RWPE2 (cell line): ENCODE data around the gene HELZ.
"Not testable (repeated sequence)": the region's sequence is repeated elsewhere in the genome, so short reads cannot be mapped to it uniquely, and the experiment has no call there.

Experiments
- ATAC-seq: fragments of 200-7000 bp; cut with Tn5 transposase; 3 replicates; pipeline ENCODE4 v1.9.1; 2021; ENCODE audit warnings: low read depth
- DNase-seq: peaks from one replicate; pipeline ENCODE4 v3.0.0-alpha.2; 2020; ENCODE audit warnings: low spot score
- H3K27ac ChIP-seq: fragments of 450-650 bp; 2 replicates; pipeline ENCODE4 v1.5.1; 2017; ENCODE audit warnings: mild to moderate bottlenecking; ENCODE audit not compliant: poor library complexity, severe bottlenecking
- H3K27me3 ChIP-seq: fragments of 250-450 bp; sonication (Bioruptor Pico); 2 replicates; pipeline ENCODE4 v1.5.1; 2021; ENCODE audit warnings: mild to moderate bottlenecking, moderate library complexity; ENCODE audit not compliant: insufficient read depth, poor library complexity, severe bottlenecking
- H3K36me3 ChIP-seq: fragments of 250-450 bp; sonication (Bioruptor Pico); 2 replicates; pipeline ENCODE4 v1.5.1; 2020; ENCODE audit warnings: low read depth, mild to moderate bottlenecking, moderate library complexity
- H3K4me1 ChIP-seq: fragments of 250-450 bp; sonication (Bioruptor Pico); 2 replicates; pipeline ENCODE4 v1.5.1; 2021; ENCODE audit warnings: mild to moderate bottlenecking, moderate library complexity; ENCODE audit not compliant: insufficient read depth, poor library complexity, severe bottlenecking
- H3K4me3 ChIP-seq: fragments of 250-450 bp; sonication (Bioruptor Pico); 2 replicates; pipeline ENCODE4 v1.5.1; 2021; ENCODE audit warnings: mild to moderate bottlenecking, moderate library complexity; ENCODE audit not compliant: severe bottlenecking
- H3K9me3 ChIP-seq: fragments of 250-450 bp; sonication (Bioruptor Pico); 2 replicates; pipeline ENCODE4 v1.5.1; 2021; ENCODE audit warnings: mild to moderate bottlenecking, moderate library complexity; ENCODE audit not compliant: severe bottlenecking
- TF ChIP-seq, protein P1 (sequence below): fragments of 450-650 bp; IDR thresholded peaks from one replicate; pipeline ENCODE4 v1.5.1; 2017; ENCODE audit warnings: mild to moderate bottlenecking, moderate library complexity; ENCODE audit not compliant: poor library complexity, severe bottlenecking

Gene HELZ

DNA sequence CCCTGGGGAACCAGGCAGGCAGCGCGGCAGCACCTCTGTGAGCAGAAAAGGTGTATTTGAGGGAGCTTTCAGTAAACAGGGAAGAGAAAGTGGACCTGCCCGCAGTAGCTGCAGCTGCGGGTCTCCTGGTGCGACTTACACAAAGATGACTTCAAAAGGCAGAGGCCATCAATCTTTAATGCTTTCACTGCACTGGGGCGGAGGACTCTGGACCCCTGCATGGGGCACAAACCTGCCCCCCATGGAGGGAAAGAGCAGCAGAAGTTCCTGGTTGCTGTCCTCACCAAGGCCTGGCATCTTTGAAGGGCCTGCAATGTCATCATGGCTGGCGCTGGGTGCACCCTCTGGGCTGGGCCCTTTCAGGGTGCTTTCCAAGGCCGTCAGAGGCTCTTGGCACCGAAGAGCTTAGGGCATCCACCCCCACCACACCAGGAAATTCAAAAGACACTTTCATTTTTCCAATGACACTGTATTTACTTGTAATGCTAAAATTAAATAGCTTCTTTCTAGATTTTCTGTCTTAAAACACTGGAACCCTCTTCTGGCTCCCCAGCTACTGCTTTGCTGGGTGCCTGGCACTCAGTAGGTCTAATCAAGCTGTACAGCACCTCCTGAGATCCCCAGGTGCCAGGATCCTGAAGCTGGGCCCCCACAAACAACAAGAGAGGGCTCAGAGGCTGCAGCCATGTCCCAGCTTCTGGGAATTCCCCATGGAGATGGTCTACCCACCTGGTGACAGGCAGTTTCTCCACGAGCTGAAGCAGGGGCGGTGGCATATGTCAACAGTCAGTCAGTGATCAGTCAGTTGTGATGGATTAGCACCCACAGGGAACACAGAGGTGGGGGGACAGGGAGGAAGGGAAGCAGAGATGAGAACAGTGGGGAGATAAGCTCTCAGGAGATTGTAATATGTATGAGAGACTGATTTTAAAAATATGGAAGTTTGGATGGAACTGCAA lies 202.8 kb downstream of the HELZ start:
- Histone ChIP-seq H3K36me3 (no peaks in the 10 kb centered on the region), H3K9me3 (no peaks in the 10 kb centered on the region), H3K4me1 (no peaks in the 10 kb centered on the region), H3K27ac (no peak overlapping the region), H3K27me3 (no peaks in the 10 kb centered on the region), H3K4me3 (no peak overlapping the region)
- ATAC-seq (no peak), DNase-seq (no peak)
- TF ChIP-seq, protein P1, sequence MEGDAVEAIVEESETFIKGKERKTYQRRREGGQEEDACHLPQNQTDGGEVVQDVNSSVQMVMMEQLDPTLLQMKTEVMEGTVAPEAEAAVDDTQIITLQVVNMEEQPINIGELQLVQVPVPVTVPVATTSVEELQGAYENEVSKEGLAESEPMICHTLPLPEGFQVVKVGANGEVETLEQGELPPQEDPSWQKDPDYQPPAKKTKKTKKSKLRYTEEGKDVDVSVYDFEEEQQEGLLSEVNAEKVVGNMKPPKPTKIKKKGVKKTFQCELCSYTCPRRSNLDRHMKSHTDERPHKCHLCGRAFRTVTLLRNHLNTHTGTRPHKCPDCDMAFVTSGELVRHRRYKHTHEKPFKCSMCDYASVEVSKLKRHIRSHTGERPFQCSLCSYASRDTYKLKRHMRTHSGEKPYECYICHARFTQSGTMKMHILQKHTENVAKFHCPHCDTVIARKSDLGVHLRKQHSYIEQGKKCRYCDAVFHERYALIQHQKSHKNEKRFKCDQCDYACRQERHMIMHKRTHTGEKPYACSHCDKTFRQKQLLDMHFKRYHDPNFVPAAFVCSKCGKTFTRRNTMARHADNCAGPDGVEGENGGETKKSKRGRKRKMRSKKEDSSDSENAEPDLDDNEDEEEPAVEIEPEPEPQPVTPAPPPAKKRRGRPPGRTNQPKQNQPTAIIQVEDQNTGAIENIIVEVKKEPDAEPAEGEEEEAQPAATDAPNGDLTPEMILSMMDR: no peak

DNA sequence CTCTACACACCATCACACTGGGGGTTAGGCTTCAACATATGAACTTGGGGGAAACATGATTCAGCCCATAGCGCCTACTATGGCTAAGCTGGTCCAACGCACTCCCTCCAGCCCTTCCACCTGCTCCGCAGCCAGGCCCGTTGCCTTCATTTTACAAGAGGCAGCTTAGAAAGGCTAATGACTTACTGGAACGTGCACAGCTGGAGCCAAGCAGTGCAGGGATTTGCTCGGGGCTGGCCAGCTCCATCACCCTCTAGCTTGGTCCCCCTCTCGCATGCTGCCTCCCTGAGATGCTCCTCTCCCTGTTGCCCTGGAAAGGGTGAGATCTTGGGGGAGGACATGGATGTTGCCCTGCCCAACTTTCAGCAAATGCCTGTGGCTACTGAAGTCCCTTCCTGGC lies 203.5 kb downstream of the HELZ start:
- Histone ChIP-seq H3K4me1 (no peaks in the 10 kb centered on the region), H3K4me3 (no peak overlapping the region), H3K9me3 (no peaks in the 10 kb centered on the region), H3K36me3 (no peaks in the 10 kb centered on the region), H3K27ac (no peak overlapping the region), H3K27me3 (no peaks in the 10 kb centered on the region)
- TF ChIP-seq, protein P1: no peak
- DNase-seq (no peak), ATAC-seq (no peak)

DNA sequence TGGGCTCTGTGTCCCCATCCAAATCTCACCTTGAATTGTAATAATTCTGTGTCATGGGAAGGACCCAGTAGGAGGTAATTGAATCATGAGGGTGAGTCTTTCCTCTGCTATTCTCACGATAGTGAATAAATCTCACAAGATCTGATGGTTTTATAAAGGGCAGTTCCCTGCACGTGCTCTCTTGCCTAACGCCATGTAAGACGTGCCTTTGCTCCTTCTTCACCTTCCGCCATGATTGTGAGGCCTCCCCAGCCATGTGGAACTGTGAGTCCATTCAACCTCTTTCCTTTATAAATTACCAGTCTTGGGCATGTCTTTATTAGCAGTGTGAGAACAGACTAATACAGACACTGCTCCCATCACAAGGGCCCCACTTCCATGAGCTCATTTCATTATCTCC lies 203.9 kb downstream of the HELZ start:
- not testable (repeated sequence) for H3K27ac ChIP-seq, H3K27me3 ChIP-seq, H3K36me3 ChIP-seq, DNase-seq, H3K9me3 ChIP-seq, H3K4me3 ChIP-seq, ATAC-seq, H3K4me1 ChIP-seq

DNA sequence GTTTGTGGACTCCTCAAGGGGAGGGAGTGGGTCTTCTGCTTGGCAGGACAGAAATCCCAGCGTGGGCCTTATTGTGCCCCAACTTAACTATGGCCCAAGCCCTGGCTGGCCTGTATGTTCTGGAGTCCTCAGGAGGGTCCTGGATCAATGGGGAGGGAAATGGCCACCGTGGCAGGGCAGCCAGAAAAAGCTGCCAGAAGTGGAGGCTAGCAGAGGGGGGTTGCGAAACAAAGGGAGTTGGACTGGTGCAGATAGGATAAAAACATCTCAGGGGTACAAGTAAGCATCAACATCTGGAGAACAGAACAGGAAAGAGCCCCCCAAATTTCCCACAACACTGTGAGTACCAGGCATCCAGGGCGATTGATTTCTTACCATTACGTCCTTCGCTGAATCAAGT lies 204.3 kb downstream of the HELZ start:
- DNase-seq (no peak), ATAC-seq (no peak)
- H3K36me3 ChIP-seq: no peaks in the 10 kb centered on the region
- TF ChIP-seq, protein P1: no peak
- no peaks in the 10 kb centered on the region for H3K4me1 ChIP-seq
- H3K9me3 ChIP-seq: no peaks in the 10 kb centered on the region
- no peak overlapping the region for H3K4me3 ChIP-seq
- H3K27me3 ChIP-seq: no peaks in the 10 kb centered on the region
- no peak overlapping the region for H3K27ac ChIP-seq

DNA sequence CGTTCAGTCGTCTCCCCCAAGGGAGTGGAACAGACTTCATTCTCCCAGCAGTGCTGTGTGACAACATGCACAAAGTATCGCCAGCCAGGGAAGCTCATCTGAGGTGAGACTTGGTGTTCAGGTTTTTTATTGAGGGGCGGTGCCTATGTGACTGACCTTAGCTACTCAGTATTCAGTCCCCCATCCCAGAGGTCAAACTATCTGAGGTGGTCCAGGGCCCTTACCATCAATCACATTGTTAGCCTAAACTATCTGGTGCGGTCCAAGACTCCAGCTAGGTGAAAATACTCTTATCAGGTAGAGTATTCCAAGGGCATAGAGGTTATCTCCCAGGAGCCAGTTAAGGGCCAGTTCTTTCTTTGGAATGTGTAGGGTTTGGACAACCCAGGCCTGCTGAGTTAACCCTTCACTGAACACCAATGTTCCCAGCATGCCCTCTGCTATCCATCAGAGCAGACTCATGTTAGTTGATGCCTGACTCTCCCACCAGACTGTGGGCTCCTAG lies 206.1 kb downstream of the HELZ start:
- TF ChIP-seq, protein P1: no peak
- no peaks in the 10 kb centered on the region for H3K9me3 ChIP-seq
- no peaks in the 10 kb centered on the region for H3K36me3 ChIP-seq
- no peak overlapping the region for H3K27ac ChIP-seq
- no peak for DNase-seq
- H3K27me3 ChIP-seq: no peaks in the 10 kb centered on the region
- H3K4me1 ChIP-seq: no peaks in the 10 kb centered on the region
- H3K4me3 ChIP-seq: no peak overlapping the region
- no peak for ATAC-seq
